OCI-LY7 (cell line): Measurements from ENCODE around the gene AMOTL2.

Experiments
- CTCF ChIP-seq: fragments of 200-600 bp; sonication (generic); conservative IDR thresholded peaks from 2 replicates; pipeline ENCODE4 v1.5.1; 2014; ENCODE audit warnings: mild to moderate bottlenecking, antibody characterized with exemption, low read length, moderate library complexity, mixed read lengths
- EZH2phosphoT487 ChIP-seq: fragments of 200-600 bp; sonication (generic); IDR thresholded peaks from 2 replicates; pipeline ENCODE4 v1.6.1; 2018; ENCODE audit warnings: low read depth, borderline replicate concordance, mild to moderate bottlenecking, mixed run types, antibody characterized with exemption, low read length, moderate library complexity, mixed read lengths

GRCh38 chr3:134348524-134348923 is 25.7 kb downstream of the AMOTL2 start:
- TF ChIP-seq CTCF: no peak
- no peak for TF ChIP-seq EZH2phosphoT487
